CD4-positive, alpha-beta T cell treated with Interleukin-10 for 1 hour (primary cell): ENCODE results near the gene UTS2R.
"Not testable (repeated sequence)": the region's sequence is repeated elsewhere in the genome, so short reads cannot be mapped to it uniquely, and the experiment has no call there.

Experiments
- DNase-seq: peaks from one replicate; pipeline ENCODE4 v3.0.0-alpha.2; 2020

The UTS2R gene

DNA sequence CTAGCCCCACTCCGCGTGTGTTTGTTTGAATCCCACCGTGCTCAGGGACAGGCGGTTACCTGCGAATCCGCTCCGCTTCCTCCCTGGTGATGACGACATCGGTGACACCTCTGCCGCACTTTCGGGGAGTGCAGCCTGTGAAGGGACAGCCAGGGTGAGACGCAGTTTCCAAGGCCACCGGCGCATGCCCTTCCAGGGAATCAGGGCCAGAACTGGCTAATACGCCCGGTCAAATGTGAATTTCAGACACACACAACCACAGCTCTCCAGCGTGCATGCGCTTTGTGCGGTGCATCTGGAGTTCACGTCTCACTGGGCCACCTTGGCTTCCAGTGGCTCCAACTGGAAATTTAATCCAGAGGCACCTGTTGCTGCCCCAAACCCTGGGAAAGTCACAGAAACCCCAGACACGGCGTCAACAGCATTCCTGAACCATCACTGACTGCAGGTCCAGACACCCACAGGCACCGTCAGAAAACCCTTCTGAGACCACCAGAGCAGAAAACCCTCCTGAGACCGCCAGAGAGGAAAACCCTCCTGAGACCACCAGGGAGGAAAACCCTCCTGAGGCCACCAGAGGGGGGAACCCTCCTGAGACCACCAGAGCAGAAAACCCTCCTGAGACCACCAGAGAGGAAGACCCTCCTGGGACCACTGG is 40.0 kb downstream of the UTS2R start:
- no peak for DNase-seq

DNA sequence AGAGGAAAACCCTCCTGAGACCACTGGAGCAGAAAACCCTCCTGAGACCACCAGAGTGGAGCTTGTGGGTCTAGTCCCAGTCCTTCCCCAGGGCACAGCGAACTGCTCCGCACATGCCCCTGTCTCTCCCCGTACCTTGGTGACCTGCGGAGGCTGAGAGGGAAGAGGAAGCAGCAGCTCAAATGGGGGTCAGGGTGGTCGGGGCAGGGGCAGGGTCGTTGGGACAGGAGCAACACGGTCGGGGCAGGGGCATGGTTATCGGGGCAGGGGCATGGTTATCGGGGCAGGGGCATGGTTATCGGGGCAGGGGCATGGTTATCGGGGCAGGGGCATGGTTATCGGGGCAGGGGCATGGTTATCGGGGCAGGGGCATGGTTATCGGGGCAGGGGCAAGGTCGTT is 40.5 kb downstream of the UTS2R start:
- DNase-seq: not testable (repeated sequence)

DNA sequence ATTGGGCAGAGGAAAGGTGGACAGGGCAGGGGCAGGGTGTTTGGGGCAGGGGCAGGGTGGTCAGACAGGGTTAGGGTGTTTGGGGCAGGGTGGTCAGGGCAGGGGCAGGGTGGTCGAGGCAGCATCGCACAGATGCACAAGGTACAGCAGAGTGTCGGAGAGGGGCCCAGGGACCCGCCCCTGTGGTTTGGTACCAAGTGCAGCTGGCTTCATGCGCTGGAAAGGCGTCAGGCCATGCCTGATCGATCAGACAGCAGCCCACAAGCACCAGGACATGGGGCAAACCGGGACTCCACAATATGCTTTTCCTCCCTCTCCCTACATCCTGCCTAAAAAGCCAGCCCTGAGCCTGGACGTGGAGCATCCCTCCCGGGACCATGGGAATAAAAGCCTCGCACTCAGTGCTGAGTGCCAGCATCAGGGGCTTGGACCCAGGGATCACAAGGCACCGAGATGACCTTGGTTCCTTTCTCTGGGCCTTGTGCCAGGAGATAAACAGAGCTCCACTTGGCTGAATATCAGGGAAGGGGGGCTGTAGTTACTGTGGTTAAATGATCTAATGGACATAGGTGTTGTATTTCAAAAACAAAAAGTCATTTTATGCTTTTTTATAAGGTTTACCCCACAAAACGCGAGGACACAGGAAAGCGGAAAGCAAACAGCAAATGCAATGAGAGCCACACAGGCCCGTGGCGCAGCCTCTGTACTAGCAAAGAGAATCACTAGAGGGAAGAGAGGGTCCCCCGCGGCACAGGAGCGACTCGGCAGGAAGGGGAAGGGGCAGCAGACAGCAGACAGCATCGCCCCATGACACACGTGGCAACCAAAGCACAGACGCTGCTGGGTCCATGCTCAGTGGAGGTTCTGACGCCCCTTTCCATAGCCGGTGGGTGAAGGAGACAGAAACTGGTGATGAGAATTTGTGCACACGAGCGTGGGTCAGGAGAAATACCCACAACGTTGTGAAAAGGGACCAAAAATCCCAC is 41.3 kb downstream of the UTS2R start:
- no peak for DNase-seq

DNA sequence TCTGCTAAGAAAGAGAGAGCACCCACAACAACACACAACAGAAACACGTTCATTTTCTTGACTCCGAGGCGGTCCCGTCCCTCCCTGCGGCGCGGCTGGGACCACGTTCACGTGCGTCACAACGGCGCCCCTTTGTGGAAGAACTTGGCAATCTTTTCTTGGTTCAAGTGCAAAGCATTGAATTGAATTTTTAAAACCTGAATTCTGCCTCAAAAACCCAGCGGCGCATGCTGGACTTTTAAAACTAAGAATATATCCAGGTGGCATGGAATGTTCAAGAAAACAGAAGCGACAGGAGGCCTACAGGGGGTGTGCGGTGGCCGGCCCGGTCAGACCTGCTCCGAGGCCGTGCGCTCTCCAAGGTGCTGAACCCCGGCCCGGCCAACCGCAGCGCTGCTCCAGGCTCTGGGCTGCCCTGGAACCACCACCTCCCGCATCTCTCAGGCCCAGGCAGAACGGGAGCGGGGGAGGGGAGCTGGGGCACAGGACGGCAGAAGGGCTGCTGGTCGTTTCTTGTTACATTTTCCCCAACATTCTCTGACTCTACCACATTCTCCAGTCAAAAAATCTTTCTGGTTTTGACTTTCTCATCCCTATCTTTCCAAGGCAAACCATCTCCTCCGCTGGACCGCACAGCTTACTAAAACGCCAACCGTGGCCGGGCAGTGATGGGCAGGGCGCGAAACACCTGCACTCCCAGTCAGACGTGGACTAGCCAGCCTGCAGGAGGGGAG is 43.1 kb downstream of the UTS2R start:
- peak; percentile 78 for DNase-seq

DNA sequence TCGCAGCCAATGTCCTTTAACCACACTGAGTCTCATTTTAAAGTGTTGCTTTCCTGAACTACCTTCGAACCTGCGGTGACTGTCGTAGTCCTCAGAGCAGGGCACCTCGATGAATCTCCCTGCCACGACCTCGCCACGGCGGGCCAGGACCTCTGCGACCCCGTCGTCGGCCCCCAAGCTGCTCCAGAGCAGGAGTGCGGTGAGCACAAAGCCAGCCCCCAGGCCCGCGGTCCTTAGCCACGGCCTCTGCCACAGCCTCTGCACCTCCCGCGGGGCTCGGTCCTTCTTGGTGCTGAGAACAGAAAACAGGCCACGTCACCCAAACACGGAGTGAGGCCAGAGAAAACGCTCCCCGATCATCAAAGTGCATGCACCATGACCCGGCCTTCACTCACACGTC is 43.8 kb downstream of the UTS2R start:
- DNase-seq: no peak

DNA sequence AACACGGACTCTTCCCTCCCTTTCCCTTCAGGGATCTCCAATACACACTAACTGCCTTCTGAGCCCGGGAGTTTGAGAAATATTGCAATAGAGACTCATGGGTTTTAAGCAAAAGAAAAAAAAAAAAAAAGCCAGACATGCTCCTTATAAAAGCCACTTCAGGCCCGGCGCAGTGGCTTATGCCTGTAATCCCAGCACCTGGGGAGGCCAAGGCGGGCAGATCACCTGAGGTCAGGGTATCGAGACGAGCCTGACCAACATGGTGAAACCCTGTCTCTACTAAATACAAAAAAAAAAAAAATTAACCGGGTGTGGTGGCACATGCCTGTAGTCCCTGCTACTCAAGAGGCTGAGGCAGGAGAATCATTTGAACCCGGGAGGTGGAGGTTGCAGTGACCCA is 44.2 kb downstream of the UTS2R start:
- no peak for DNase-seq

DNA sequence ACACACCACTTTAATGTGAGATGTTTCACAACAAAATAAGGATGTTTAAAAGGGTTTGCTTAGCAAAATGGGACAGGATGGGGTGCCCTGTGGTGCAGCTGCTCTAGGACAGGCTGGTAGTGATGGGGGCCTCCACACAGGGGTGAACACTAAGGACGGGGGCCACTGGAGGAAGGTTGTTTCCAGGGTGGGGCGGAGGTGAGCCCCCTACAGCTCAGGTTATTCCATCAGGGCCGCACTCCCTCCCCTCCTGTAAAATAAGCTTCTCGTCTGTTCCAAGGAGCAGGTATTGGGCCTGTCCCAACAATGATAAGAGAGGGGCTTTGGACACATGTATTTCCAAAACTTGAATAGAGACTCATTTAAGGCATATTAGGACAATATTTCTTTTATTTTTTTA is 44.7 kb downstream of the UTS2R start:
- no peak for DNase-seq

DNA sequence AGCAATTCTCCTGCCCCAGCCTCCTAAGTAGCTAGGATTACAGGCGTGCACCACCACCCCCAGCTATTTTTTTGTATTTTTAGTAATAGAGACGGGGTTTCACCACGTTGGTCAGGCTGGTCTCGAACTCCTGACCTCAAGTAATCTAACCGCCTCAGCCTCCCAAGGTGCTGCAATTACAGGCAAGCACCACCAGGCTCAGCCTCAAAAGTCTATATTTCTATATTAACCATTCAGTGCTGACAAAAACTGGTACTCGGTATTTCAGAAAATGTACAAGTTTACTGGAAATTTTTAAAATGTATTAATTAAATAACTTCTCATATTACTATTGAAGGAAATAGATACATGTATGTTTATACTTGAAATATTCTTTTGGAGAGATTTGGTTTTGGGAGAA is 45.2 kb downstream of the UTS2R start:
- peak; percentile 18 for DNase-seq

DNA sequence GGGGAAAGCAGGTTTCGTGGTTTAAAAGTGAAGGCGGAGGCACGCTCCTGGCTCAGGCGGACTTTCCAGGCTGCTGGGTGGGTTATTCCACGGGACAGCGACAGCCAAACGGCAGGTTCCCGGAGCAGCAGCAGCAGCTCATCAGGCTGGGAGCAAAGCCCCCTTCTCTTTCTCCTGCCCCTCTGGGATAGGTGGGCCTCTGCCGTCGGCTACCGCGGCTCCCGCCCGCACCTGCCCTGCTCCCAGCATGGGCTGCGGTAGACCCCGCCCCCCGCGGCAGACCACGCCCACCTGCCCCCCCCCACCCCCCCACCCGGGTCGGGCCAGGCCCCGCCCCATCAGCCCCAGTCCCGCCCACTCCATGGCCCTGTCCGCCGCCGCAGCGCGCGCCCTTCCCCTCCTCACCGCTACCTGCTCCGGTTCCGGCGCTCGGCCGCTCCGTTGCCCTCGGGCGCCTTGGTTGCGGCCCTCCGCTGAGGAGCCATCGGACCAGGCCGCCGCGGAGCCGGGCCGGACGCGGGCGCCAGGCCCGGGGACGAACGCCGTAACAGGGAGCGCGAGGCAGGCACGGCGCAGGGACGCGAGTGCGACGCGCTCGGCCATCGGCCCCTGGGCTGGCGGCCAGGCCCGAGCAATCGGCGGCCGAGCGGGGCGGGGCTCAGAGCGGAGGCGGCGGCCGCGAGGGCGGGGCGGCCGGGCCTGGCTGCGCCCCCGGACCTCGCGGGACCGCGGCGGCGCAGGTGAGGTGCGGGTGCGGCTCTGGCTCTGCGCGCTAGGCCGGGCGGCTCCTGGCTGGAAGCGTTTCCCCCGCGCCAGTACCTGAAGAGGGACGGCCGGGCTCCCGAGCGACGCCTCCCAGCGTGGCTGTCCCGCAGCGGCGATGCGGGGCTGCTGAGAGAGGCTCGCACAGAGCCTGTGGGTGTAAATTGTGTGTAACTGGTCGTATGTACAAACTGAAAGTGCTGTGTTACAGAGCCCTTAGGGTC is 46.7 kb downstream of the UTS2R start, which contains the start of the genes HEXD and OGFOD3:
Gene HEXD (plus strand): TSS at position 347 of the 986 bp plus-strand sequence. CDS start 1,453 bp downstream, outside the sequence.
Gene OGFOD3 (minus strand): TSS at position 586 of the 986 bp plus-strand sequence. CDS start 101 bp downstream, at position 485.
- peak; percentile 87 for DNase-seq

DNA sequence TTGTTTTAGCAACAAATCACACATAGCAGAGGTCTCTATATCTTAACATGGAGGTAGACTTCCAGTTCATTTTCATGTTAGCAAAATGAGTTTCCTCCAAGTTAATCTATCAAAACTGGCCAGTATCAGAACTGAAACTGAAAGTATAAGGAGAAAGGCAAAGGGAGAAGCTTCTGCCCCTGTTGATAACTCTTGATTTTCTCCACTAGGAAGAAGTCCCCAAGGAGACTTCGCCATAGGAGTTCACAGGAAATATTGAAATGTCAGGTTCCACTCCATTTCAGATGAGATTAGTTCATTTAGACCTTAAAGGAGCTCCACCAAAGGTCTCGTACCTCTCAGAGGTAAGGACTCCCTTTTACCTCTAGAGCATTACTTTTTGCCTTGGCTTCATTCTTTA is 48.0 kb downstream of the UTS2R start:
- peak; percentile 37 for DNase-seq

DNA sequence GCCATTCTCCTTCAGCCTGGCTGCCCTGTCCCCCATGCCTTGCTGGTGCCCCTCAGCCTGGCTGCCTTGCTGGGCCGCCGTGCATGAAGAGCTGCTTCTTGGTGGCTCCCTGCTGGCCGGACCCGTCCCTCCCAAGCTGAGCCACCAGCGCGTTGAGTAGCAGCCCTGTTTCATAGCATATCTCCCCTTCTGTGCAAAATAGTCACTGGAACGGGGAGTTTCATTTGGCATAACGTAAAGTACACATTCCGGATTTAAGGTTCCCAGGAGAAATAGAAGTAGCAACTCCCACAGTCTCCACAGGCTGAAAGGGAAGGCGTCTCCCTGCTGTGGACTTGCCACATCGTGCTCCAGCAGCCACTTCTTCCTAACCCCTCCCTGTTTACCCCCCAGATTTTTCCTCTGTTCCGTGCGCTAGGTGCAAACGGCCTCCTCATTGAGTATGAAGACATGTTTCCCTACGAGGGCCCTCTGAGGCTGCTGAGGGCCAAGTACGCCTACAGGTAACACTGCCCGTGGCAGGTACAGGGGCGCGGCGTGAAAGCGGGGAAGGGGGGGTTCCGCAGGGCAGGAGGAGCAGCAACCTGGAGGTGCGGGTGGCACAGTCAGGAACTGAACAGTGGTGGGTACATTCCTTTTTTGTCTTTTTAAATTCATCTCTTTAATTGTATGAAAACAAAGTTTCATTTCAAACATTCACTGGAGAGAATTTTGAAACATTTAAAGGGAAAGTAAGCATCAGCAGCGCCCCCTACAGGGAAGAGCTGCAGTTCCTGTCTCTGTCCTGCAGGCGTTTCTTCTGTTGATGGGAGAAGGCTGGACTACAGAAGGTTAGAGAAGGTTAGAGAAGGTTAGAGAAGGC is 52.7 kb downstream of the UTS2R start:
- peak; percentile 64 for DNase-seq

DNA sequence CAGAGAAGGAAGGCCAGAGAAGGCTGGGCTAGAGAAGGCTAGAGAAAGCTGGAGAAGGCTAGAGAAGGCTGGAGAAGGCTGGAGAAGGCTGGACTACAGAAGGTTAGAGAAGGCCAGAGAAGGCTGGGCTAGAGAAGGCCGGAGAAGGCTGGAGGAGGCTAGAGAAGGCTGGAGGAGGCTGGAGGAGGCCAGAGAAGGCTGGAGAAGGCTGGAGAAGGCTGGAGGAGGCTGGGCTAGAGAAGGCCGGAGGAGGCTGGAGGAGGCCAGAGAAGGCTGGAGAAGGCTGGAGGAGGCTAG is 53.2 kb downstream of the UTS2R start:
- no peak for DNase-seq
